ENCODE measurements around the gene C17orf58.

DNA sequence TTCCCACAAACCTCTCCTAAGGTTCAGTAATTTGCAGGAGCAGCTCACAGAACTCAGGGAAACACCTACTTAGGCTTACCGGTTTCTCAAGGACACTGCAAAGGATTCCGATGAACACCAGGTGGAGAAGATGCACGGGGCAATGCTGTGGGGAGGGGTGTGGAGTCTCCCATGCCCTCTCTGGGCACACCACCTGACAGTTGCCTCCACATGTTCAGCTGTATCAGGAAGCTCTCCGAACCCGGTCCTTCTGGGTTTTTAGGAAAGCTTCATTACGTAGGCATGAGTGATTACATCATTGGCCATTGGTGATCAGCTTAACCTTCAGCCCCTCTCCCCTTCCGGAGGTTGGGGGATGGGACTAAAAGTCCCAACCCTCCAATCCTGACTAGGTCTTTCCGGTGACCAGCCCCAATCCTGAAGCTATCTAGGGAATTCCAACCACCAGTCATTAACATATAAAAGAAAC, 21.6 kb downstream of the C17orf58 start:
- TF ChIP-seq YY1 (IDR thresholded peaks at IDR 0.05; ENCODE audit: low read depth) (no peak), CREB1 (IDR thresholded peaks at IDR 0.05; ENCODE audit: low read depth) (no peak), RAD21 (IDR thresholded peaks at IDR 0.05; ENCODE audit: low read depth) (no peak), TAF1 (IDR thresholded peaks at IDR 0.05; ENCODE audit: low read depth) (no peak), EP300 (IDR thresholded peaks at IDR 0.05; ENCODE audit: borderline replicate concordance) (no peak)
- TF ChIP-seq, protein P1, sequence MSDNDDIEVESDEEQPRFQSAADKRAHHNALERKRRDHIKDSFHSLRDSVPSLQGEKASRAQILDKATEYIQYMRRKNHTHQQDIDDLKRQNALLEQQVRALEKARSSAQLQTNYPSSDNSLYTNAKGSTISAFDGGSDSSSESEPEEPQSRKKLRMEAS (IDR thresholded peaks at IDR 0.05): no peak
